NCI-H2196 (cell line): ENCODE results near the gene CNN2.
A peak's percentile ranks its signal among the peaks of the same experiment; 100 is the strongest.

Experiments
- DNase-seq: peaks from one replicate; lab custom pipeline; 2025; ENCODE audit not compliant: unreplicated experiment; lab: John Stamatoyannopoulos, UW

The CNN2 gene

GRCh38 chr19:1049106-1049505 is 22.7 kb downstream of the CNN2 start:
- no peak for DNase-seq

- no peak for DNase-seq
These were observed 23.4 kb downstream of the CNN2 start for GRCh38 chr19:1049800-1050199.

DNA sequence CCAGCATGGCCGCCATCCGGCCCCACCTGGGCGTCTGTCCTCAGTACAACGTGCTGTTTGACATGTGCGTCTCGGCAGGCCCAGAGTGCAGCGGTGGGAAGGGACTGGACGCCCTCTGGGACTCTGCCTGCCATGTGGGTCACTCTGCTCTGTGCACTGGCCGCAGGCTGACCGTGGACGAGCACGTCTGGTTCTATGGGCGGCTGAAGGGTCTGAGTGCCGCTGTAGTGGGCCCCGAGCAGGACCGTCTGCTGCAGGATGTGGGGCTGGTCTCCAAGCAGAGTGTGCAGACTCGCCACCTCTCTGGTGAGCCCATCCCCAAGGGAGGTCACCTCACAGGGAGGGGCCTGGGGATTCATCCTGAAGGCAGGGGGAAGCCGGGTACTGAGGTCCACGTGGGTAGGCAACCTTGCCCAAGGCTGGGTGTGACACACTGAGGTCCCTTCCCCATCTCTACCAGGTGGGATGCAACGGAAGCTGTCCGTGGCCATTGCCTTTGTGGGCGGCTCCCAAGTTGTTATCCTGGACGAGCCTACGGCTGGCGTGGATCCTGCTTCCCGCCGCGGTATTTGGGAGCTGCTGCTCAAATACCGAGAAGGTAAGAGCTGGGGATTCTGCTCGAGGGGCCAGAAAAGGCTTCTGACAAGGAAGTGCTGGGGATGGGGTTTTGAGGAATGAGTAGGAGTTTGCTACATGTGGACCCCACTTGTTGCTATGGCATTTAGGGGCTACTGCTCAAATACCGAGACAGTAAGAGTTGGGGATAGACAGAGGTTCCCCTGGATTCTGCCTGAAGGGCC is 24.8 kb downstream of the CNN2 start:
- DNase-seq: no peak

- DNase-seq: no peak
These were observed 25.4 kb downstream of the CNN2 start for GRCh38 chr19:1051791-1052190.

- no peak for DNase-seq
These were observed 26.1 kb downstream of the CNN2 start for GRCh38 chr19:1052349-1052975.

GRCh38 chr19:1053176-1054101 is 27.0 kb downstream of the CNN2 start:
- DNase-seq: no peak

DNA sequence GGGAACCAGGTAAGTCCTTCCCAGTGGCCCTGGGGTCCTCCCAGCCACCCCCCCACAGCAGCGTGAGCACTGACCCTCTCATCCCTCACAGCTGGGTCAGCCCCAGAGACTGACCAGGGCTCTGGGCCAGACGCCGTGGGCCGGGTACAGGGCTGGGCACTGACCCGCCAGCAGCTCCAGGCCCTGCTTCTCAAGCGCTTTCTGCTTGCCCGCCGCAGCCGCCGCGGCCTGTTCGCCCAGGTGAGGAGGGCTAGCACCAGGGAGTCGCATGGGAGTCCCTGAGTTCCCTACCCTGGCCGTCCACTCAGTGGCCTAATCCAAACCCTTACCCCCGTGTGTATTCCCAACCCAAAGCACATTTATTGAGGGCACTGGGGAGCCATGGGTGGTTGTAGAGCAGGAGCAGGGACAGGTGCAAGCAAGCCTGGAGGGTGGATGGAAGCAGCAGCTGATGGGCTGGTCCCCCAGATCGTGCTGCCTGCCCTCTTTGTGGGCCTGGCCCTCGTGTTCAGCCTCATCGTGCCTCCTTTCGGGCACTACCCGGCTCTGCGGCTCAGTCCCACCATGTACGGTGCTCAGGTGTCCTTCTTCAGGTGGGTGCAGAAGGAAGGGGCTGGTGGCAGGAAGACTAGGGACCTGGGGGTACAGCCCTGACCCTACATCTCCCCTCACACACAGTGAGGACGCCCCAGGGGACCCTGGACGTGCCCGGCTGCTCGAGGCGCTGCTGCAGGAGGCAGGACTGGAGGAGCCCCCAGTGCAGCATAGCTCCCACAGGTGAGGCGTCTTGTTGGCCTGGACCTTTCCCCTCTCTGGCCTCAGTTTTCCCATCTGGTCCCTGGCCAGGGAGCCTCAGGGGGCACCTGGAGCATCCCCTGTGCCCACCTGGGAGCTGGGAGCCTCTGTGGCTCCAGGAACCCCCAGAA is 28.0 kb downstream of the CNN2 start:
- no peak for DNase-seq

DNA sequence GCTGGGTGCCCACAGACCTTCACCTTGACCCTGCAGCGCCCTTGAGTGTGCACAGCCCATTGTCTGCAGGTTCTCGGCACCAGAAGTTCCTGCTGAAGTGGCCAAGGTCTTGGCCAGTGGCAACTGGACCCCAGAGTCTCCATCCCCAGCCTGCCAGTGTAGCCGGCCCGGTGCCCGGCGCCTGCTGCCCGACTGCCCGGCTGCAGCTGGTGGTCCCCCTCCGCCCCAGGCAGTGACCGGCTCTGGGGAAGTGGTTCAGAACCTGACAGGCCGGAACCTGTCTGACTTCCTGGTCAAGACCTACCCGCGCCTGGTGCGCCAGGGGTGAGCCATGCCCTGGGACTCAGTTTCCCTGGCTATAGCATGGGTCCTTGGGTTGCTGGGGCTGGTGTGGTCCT is 28.6 kb downstream of the CNN2 start:
- no peak for DNase-seq

GRCh38 chr19:1055886-1056620 is 29.6 kb downstream of the CNN2 start:
- DNase-seq: no peak

DNA sequence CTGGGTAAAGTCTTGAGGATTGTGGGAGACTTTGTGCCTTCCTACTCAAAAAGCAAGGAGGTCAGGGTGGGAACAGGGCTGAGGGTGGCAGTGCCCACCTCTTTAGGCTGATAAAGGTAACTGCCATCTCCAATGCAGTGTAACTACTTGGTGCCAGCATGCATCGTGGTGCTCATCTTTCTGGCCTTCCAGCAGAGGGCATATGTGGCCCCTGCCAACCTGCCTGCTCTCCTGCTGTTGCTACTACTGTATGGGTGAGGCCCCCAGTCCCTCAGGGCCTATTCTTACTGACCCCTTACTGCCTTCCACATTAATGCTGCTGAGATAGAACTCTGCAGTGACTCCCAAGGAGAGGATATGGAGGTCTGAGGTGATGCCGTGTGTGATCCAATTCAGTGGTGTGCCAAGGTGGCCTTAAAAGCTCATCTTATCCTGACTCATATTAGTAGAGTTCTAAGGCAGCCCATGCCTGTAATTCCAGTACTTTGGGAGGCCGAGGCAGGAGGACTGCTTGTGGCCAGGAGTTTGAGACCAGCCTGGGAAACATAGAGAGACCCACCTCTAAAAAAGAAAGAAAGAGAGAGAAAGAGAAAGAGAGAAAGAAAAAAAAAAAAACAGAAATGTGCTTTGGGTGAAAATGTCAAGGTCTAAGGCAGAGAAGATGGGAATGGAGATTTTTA is 30.9 kb downstream of the CNN2 start:
- peak; percentile 31 for DNase-seq

- no peak for DNase-seq
These were observed 31.7 kb downstream of the CNN2 start for GRCh38 chr19:1058112-1058511.

DNA sequence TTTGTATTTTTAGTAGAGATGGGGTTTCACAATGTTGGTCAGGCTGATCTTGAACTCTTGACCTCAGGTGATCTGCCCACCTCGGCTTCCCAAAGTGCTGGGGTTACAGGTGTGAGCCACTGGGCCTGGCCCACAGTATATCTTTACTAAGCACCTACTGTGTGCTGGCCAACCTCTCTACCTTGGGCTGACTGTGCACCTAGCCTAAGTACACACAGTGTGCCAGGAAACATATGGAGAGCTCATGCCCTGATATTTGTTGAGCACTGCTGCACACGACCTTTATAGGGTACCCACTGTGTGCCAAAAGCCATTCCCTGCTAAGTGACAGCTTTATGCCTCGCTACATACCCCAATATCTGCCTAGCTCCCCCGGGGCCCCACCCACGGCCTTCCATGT is 34.3 kb downstream of the CNN2 start:
- no peak for DNase-seq

- DNase-seq: no peak
These were observed 35.6 kb downstream of the CNN2 start for GRCh38 chr19:1061987-1062386.

- DNase-seq: no peak
These were observed 36.1 kb downstream of the CNN2 start for GRCh38 chr19:1062387-1063029.

DNA sequence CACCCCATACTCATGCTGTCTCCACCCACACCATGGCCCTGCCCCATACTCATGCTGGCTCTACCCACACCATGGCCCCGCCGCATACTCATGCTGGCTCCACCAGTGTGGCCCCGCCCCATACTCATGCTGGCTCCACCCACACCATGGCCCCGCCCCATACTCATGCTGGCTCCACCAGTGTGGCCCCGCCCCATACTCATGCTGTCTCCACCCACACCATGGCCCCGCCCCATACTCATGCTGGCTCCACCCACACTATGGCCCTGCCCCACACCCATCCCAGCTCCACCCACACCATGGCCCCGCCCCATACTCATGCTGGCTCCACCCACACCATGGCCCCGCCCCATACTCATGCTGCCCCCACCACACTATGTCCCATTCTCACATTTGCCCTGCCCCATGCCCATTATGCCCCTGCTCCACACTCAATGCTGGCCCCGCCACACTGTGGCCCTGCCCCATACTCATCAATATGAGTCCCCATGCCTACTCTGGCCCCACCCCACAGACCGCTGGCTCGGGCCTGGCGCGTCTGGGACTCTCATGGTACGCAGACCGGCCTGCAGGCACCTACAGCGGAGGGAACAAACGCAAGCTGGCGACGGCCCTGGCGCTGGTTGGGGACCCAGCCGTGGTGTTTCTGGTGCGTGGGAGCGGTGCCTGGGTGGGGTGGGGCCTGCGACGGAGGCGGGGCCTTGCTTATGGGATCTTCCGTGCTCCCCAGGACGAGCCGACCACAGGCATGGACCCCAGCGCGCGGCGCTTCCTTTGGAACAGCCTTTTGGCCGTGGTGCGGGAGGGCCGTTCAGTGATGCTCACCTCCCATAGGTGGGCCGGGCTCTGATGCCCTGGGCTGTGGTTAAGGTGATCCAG is 36.9 kb downstream of the CNN2 start:
- no peak for DNase-seq

GRCh38 chr19:1063909-1064660 is 37.7 kb downstream of the CNN2 start:
- DNase-seq: no peak
